Activated naive CD4-positive, alpha-beta T cell treated with anti-CD3 and anti-CD28 coated beads for 36 hours (primary cell): ENCODE data around the gene BUD23. TPM values are rescaled to one million over a fixed set of nuclear protein-coding genes. Genes with fewer than 3 reads are reported as not detected.
A peak's percentile ranks its signal among the peaks of the same experiment; 100 is the strongest.

Experiments
- CTCF ChIA-PET: fragments of 350-600 bp; sonication (Branson Sonifier 250); formaldehyde crosslinking; loops from one replicate; lab custom pipeline; 2021; ENCODE audit warnings: antibody characterized with exemption; lab: Charles Lee
- DNase-seq: peaks from one replicate; pipeline ENCODE4 v3.0.0-alpha.2; 2020
- H3K27ac Mint-ChIP-seq: one replicate; pipeline ENCODE4 v1.8.0; 2021; ENCODE audit warnings: mild to moderate bottlenecking, mixed read lengths
- H3K27me3 Mint-ChIP-seq: one replicate; pipeline ENCODE4 v1.8.0; 2021; ENCODE audit warnings: low read depth, mixed read lengths
- H3K36me3 Mint-ChIP-seq: one replicate; pipeline ENCODE4 v1.8.0; 2021; ENCODE audit warnings: low read depth, mixed read lengths
- H3K4me1 Mint-ChIP-seq: one replicate; pipeline ENCODE4 v1.8.0; 2021; ENCODE audit warnings: low read depth, mixed read lengths
- H3K4me3 Mint-ChIP-seq: one replicate; pipeline ENCODE4 v1.8.0; 2021; ENCODE audit warnings: mild to moderate bottlenecking, moderate library complexity, mixed read lengths
- H3K9me3 Mint-ChIP-seq: one replicate; pipeline ENCODE4 v1.8.0; 2021; ENCODE audit warnings: mixed read lengths
- intact Hi-C: fragments of 100-400 bp; cut with micrococcal nuclease; formaldehyde crosslinking; loops from one replicate; pipeline ENCODE4 v1.15.1; 2023
- total RNA-seq, 2 experiments: library from RNA; stranded (reverse); gene quantifications; one replicate each; pipeline ENCODE4 v1.2.3, GENCODE V29; 2021

Gene BUD23, protein sequence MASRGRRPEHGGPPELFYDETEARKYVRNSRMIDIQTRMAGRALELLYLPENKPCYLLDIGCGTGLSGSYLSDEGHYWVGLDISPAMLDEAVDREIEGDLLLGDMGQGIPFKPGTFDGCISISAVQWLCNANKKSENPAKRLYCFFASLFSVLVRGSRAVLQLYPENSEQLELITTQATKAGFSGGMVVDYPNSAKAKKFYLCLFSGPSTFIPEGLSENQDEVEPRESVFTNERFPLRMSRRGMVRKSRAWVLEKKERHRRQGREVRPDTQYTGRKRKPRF
- total RNA-seq = 100 to 1,000 TPM in 1 of 2 experiments, 10 to 100 TPM in 1; 95.1 to 110 TPM

DNA sequence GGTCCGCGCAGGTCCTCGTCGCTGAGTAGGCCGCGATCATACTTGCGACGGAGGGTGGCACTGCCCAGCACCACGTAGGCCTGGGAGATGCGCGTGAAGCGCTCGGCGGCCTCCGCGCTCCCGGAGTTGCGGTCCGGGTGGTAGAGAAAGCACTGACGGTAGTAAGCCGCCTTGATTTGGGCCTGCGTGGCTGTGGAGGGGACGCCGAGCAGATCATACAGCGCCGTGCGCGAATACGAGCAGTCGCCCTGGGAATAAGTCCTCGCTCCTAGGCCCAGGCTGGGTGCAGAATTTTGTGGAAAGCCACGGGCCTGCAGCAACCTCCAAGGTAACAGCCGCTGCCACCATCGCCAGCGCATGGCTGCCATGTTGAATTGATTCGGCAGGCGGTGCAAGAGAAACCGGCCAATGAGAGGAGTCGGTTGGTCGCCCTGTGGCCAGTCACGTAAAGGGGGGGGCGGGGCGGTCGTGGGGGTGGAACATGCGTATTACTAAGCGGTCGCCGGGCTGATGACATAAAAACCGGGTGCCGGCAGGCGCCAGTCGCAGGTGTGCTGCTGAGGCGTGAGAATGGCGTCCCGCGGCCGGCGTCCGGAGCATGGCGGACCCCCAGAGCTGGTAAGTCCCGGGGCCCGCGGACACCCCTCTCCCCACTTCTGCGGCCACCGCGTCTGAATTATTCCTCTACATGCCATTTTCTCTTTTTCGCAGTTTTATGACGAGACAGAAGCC is at the start of gene BUD23, which contains the start of gene DNAJC30:
BUD23 (plus strand) TSS at position 542 of the 732 bp plus-strand sequence; CDS start at position 571, 29 bp downstream.
DNAJC30 (minus strand) TSS at position 398 of the 732 bp plus-strand sequence; CDS start at position 368, 30 bp downstream.
- Mint-ChIP-seq H3K36me3 (peaks cover 29% of the 10 kb centered on the region), H3K27ac (peak within 1 kb of the TSS; percentile 91), H3K4me3 (peak within 1 kb of the TSS; percentile 98), H3K4me1 (peaks cover 46% of the 10 kb centered on the region), H3K27me3 (no peaks in the 10 kb centered on the region), H3K9me3 (peaks cover under 1% of the 10 kb centered on the region)
- CTCF ChIA-PET = no interaction called here
- DNase-seq = peak; percentile 99
- intact Hi-C loops = loop anchor here (1.0 to 10.0 kb wide), 8 partner anchors 16 to 248 kb away; partner anchors contain the start of genes ABHD11, BAZ1B, FZD9 and STX1A

DNA sequence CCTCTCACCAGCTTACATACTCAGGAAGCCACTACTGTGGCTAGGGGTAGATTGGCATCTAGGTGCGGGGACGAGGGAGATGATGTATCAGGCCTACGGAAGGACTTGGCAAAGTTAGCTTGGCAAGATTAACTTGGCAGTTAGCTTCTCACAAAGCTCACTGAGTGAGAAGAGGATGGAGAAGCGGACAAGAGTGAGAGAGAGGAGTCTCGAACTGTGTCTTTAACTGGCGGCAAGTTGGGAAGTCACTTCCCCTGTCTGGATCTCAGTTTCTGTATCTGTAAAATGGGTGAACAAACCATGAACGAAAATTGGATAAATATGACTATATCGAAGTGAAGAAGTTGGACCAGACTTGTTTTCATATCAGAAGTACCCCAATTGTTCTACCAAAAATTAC is 49.6 kb upstream of the BUD23 start:
- CTCF ChIA-PET = no interaction called here
- no peak overlapping the region for H3K27ac Mint-ChIP-seq
- peaks cover 19% of the 10 kb centered on the region for H3K27me3 Mint-ChIP-seq
- no peaks in the 10 kb centered on the region for H3K9me3 Mint-ChIP-seq
- H3K36me3 Mint-ChIP-seq = no peaks in the 10 kb centered on the region
- no peak overlapping the region for H3K4me3 Mint-ChIP-seq
- DNase-seq = no peak
- H3K4me1 Mint-ChIP-seq = peaks cover 2% of the 10 kb centered on the region
- intact Hi-C loops = no loop called here

DNA sequence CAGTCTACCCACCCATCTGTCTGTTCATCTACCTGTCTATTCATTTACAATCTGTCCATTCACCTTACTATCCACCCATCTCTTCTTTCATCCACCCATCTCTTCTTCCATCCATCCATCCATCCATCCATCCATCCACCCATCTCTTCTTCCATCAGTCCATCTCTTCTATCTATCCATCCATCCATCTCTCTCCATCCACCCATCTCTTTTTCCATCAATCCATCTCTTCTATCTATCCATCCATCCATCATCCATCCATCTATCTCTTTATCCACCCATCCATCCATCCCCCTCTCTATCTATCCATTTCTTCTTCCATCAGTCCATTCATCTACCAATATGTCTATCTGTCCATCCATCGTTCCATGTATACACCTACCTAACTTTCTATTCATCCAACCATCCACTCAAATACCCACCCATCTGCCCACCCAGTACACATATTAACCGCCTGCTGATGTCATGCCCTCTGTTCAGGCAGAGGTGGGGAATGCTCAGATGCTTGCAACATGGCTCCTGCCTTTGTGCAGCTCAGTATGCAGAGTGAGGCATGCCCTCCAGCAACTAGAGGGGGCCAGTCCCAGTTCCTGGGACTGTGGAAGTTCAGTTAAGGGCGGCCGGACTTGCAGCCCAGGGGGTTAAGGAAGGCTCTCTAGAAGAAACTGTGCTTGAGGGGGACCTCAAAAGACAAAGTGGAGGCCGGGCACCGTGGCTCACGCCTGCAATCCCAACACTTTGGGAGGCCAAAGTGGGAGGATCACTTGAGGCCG is 47.8 kb upstream of the BUD23 start:
- Mint-ChIP-seq H3K4me3 (no peak overlapping the region), H3K36me3 (no peaks in the 10 kb centered on the region), H3K27ac (no peak overlapping the region), H3K4me1 (peaks cover 2% of the 10 kb centered on the region), H3K9me3 (no peaks in the 10 kb centered on the region), H3K27me3 (peaks cover 18% of the 10 kb centered on the region)
- CTCF ChIA-PET = no interaction called here
- intact Hi-C loops = no loop called here
- DNase-seq = no peak

DNA sequence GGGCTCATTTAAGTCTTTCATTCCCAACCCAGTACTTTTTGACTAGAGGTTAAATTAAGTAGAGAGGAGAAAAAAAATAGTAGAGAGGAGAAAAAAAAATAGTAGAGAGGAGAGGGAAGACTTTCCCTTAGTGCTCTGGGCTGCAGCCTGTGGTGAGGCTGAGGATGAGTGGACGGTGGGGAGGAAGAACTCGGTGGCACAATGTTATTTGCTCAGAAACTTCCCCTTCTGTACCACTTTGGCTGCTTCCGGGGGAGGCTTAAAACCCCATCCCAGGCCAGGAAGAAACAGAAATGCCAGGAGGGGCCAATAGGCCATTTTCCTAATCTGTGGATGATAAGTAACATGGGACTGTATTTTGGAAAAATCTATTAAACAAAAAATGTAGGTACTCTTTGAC is 44.5 kb upstream of the BUD23 start:
- H3K36me3 Mint-ChIP-seq = no peaks in the 10 kb centered on the region
- peaks cover 4% of the 10 kb centered on the region for H3K9me3 Mint-ChIP-seq
- intact Hi-C loops = no loop called here
- no peak for DNase-seq
- peaks cover 19% of the 10 kb centered on the region for H3K27me3 Mint-ChIP-seq
- no peak overlapping the region for H3K27ac Mint-ChIP-seq
- peaks cover 2% of the 10 kb centered on the region for H3K4me1 Mint-ChIP-seq
- CTCF ChIA-PET = no interaction called here
- H3K4me3 Mint-ChIP-seq = no peak overlapping the region

DNA sequence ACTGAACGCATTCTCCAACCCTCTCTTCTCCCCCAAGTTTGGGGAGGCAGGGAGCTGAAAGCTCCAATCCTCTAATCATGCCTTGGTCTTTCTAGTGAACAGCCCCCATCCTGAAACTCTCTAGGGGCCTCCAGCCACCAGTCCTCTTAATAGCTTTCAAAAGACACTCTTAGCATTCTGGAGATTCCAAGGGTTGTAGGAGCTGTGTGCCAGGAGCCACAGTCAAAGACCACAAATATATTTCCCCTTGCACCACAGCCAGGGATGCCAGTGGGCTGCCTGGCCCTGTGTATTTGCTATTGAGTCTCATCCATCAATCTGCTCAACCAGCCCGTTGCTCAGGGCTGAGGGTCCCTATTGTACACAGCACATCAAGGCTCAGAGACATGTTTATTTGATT is 40.6 kb upstream of the BUD23 start:
- Mint-ChIP-seq H3K27ac (no peak overlapping the region), H3K9me3 (peaks cover 4% of the 10 kb centered on the region), H3K4me3 (no peak overlapping the region), H3K4me1 (no peaks in the 10 kb centered on the region), H3K27me3 (peaks cover 23% of the 10 kb centered on the region), H3K36me3 (no peaks in the 10 kb centered on the region)
- CTCF ChIA-PET = interaction anchor here (1.0 to 1.6 kb wide), 2 partner anchors 12 to 36 kb away, joined by 3 to 4 read pairs; no protein-coding TSS in a partner anchor
- DNase-seq = no peak
- intact Hi-C loops = no loop called here

DNA sequence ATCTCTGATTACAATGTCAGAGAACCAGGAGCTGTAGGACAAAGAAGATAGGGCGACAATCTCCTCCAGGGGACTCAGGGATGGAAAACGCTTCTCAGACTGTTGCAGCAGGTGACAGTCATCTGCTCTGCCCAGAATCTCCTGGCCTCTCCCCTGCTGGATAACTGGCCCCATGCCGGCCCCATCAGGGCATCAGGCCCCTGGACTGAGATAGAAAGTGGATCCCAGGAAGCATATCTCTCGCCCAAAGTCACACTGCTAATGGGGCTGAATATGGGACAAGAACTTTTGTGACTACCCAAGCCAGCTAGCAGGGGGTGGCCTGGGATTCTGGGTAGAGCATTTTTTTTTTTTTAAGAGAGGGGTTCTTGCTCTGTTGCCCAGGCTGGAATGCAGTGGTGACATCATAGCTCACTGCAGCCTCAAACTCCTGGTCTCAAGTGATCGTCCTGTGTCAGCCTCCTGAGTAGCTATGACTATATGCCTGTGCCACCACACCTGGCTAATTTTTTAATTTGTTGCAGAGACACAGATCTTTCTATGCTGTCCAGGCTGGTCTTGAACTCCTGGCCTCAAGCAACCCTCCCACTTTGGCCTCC is 38.6 kb upstream of the BUD23 start:
- no peak overlapping the region for H3K4me3 Mint-ChIP-seq
- peaks cover 4% of the 10 kb centered on the region for H3K9me3 Mint-ChIP-seq
- no peaks in the 10 kb centered on the region for H3K36me3 Mint-ChIP-seq
- no peak for DNase-seq
- H3K27me3 Mint-ChIP-seq = peaks cover 37% of the 10 kb centered on the region
- H3K27ac Mint-ChIP-seq = no peak overlapping the region
- intact Hi-C loops = loop anchor here (5.0 kb wide), 1 partner anchor 73 kb away; the partner anchor contains the start of gene STX1A
- peaks cover 11% of the 10 kb centered on the region for H3K4me1 Mint-ChIP-seq
- CTCF ChIA-PET = interaction anchor here (0.5 to 3.9 kb wide), 6 partner anchors 23 to 1367 kb away, joined by 3 to 12 read pairs (median 4); no protein-coding TSS in a partner anchor

DNA sequence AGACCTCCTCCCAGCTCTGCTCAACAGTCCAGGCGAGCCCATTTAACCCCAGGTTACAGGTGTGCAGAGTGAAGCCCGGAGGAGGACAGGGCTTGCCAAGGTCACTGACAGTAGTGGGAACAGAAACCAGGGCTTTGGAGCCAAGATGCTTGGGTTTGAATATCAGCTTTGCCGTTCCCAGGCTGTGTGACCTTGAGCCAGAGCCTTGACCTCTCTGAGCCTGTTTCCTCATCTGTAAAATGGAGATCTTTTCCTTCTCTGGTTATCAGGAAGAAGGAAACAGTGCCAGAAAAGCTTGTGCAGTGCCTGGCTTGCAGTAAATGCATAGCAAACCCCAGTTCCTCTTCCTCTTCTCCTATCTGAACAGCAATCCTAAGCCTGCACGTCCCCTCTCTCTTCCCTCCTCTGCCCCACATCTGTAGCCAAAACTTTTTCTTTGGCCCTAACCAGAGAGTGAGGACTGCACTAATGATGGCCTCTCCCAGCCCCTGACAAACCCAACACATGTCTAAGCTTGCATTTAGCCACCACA is 37.7 kb upstream of the BUD23 start:
- H3K27me3 Mint-ChIP-seq = peaks cover 45% of the 10 kb centered on the region
- H3K27ac Mint-ChIP-seq = no peak overlapping the region

DNA sequence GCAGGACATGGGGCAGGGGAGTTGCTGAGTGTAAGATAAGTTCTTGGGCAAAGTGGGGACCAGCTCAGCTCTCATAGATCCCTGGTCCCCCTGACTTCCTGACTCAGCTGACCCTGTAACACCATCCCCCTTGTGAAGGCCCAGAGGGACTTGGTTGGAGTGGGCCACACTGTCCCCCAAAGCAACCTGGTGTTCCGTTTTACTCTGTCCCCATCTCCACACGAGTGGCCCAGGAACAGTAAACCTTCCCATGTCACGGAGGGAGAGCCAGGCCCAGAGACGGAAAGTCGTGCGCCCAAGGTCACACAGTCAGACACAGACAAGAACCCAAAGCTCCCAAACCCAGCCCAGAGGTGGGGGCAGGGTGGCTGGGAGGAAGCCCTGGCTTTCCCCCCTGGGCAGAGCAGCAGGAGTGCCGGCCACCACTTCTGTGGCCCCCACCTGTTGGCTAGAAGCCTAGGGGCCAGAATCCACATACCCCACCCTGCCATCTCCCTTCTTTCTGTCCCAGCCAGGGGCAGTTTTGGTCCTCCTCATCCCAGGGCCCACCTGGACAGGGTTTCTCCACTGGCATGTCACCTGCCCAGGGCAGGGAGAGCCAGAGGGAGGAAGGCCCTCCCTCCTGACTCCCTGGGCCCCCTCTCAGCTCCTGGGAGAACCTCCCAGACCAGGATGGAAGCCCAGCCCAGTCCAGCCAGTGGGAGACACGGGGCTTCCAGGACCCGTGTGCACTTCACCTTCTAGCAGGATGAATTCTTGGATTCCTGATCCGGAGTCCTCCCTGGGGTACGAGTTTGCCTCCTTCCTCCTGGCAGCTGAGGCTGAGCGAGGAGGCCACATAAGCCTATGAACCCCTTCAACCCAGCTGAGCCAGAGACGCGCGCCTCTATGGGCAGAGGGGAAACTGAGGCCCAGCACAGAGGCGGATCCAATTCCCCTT is 36.3 kb upstream of the BUD23 start:
- Mint-ChIP-seq H3K27ac (no peak overlapping the region), H3K27me3 (peaks cover 45% of the 10 kb centered on the region)

More for the DNA sequence above, 37.7 kb upstream of the BUD23 start:
- no peak for DNase-seq
- no peaks in the 10 kb centered on the region for H3K36me3 Mint-ChIP-seq
- intact Hi-C loops = loop anchor here (5.0 kb wide), 1 partner anchor 72 kb away; the partner anchor contains the start of gene STX1A
- H3K4me1 Mint-ChIP-seq = peaks cover 11% of the 10 kb centered on the region
- H3K4me3 Mint-ChIP-seq = no peak overlapping the region
- CTCF ChIA-PET = interaction anchor here (0.6 to 3.9 kb wide), 4 partner anchors 22 to 88 kb away, joined by 3 to 12 read pairs (median 6); partner anchors contain the start of genes BCL7B and VPS37D
- peaks cover 4% of the 10 kb centered on the region for H3K9me3 Mint-ChIP-seq

DNA sequence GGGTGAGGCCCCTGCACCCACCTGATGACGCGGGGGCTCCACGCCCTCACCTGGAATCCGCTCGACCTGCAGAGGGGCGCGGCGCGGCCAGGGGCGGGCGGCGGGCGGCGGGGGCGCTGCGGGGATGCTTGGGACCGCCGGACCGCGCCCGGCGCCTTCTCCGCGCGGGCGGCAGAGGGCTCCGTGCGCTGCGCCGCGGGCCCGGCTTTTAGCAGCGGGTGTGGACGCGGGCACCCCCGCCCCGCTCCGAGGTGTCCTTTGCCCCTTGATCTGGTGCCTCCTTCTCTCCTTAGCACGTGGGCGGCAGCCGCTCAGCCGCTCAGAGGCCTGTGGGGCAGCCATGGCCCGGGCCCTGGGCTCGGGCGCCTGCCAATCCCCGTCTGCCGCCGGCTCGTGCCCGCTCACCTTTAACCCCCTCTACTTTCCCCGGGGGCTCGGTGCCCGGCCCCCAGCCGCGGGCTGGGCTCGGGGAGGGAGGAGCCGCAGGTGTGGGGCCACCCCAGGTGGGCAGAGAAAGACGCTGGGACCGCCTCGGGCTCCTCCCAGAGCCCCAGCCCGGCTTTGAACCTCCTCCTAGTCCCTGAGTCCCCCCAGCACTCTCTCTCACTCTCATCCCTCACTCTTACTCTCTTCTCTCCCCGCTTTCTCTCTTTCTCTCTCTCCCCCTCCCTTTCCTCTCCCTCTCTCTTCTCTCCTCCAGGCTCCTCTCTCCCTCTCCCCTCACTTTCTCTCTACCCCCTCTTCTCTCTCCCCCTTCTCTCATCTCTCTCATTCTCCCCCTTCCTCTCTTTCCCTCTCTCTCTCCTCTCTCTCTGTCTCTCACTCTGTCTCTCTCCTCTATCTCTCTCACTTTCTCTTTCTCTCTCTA is 35.4 kb upstream of the BUD23 start:
- peak overlapping the region; percentile 33 for H3K4me3 Mint-ChIP-seq
- no peaks in the 10 kb centered on the region for H3K9me3 Mint-ChIP-seq
- no peaks in the 10 kb centered on the region for H3K36me3 Mint-ChIP-seq
- no peak overlapping the region for H3K27ac Mint-ChIP-seq
- peaks cover 50% of the 10 kb centered on the region for H3K27me3 Mint-ChIP-seq
- peaks cover 11% of the 10 kb centered on the region for H3K4me1 Mint-ChIP-seq
- intact Hi-C loops = loop anchor here (5.0 kb wide), 1 partner anchor 69 kb away; the partner anchor contains the start of gene STX1A
- CTCF ChIA-PET = interaction anchor here (2.1 to 3.9 kb wide), 2 partner anchors 20 to 41 kb away, joined by 8 to 12 read pairs; partner anchors contain the start of gene VPS37D
- DNase-seq = peak; percentile 30

More for the DNA sequence above, 36.3 kb upstream of the BUD23 start:
- Mint-ChIP-seq H3K4me3 (no peak overlapping the region), H3K9me3 (no peaks in the 10 kb centered on the region), H3K4me1 (peaks cover 11% of the 10 kb centered on the region), H3K36me3 (no peaks in the 10 kb centered on the region)
- DNase-seq = no peak
- CTCF ChIA-PET = interaction anchor here (0.6 to 3.9 kb wide), 5 partner anchors 21 to 208 kb away, joined by 4 to 12 read pairs (median 5); partner anchors contain the start of gene VPS37D
- intact Hi-C loops = loop anchor here (5.0 kb wide), 1 partner anchor 70 kb away; the partner anchor contains the start of gene STX1A
